Transverse colon (tissue), 4 donors: ENCODE measurements around the gene DPH5. TPM values are rescaled to one million over a fixed set of nuclear protein-coding genes. Genes with fewer than 3 reads are reported as not detected.
"Not testable (repeated sequence)": the region's sequence is repeated elsewhere in the genome, so short reads cannot be mapped to it uniquely, and the experiment has no call there.

Experiments
- DNase-seq: peaks from one replicate; pipeline ENCODE4 v3.0.0-alpha.2; 2019
- H3K27ac ChIP-seq, 4 donors: fragments of 200-600 bp; sonication (generic); 2 replicates each; pipeline ENCODE4 v1.5.1; 2016 to 2018; ENCODE audit warnings: inconsistent platforms in 4 of 4
- H3K27me3 ChIP-seq: fragments of 200-600 bp; sonication (generic); 2 replicates; pipeline ENCODE4 v1.5.1; 2017; ENCODE audit warnings: inconsistent platforms
- H3K36me3 ChIP-seq, 4 donors: fragments of 200-600 bp; sonication (generic); 2 replicates each; pipeline ENCODE4 v1.5.1; 2017 to 2019; ENCODE audit warnings: inconsistent platforms in 4 of 4
- H3K4me1 ChIP-seq, 4 donors: fragments of 200-600 bp; sonication (generic); 2 replicates each; pipeline ENCODE4 v1.5.1; 2017 to 2020; ENCODE audit warnings: inconsistent platforms in 4 of 4
- H3K4me3 ChIP-seq, 4 donors: fragments of 200-600 bp; sonication (generic); 1 replicate in 1 of 4; 2 replicates in 3 of 4; pipeline versions ENCODE4 v1.5.1 to v1.6.1; 2017 to 2019; ENCODE audit warnings: inconsistent platforms in 4 of 4
- H3K9me3 ChIP-seq, 2 donors: fragments of 200-600 bp; sonication (generic); 2 replicates each; pipeline ENCODE4 v1.5.1; 2017 to 2019; ENCODE audit warnings: inconsistent platforms in 2 of 2
- CTCF ChIP-seq, 5 experiments: fragments of 200-600 bp in 3 of 5; fragments of 450-650 bp in 2 of 5; sonication (generic) in 3 of 5; IDR thresholded peaks; 1 replicate in 2 of 5; 2 replicates in 3 of 5; pipeline ENCODE4 v1.5.1; 2016 to 2017; ENCODE audit warnings: antibody characterized with exemption in 5 of 5, inconsistent platforms in 3 of 5, mild to moderate bottlenecking in 2 of 5, moderate library complexity in 1 of 5
- EP300 ChIP-seq: sonication (generic); formaldehyde crosslinking; IDR thresholded peaks from one replicate; pipeline ENCODE4 v1.6.1; 2017; ENCODE audit warnings: antibody characterized with exemption, low read depth
- POLR2A ChIP-seq: fragments of 450-650 bp; IDR thresholded peaks from one replicate; pipeline ENCODE4 v1.6.1; 2016; ENCODE audit warnings: antibody characterized with exemption, mild to moderate bottlenecking, moderate library complexity
- POLR2AphosphoS5 ChIP-seq, 3 donors: sonication (generic); formaldehyde crosslinking; IDR thresholded peaks; one replicate each; pipeline ENCODE4 v1.6.1; 2016; ENCODE audit warnings: antibody characterized with exemption in 3 of 3
- WGBS, 2 donors: methylation state at CpG; one replicate each; pipeline ENCODE4 v1.1.5; 2018; ENCODE audit warnings: low coverage in 1 of 2; 5-methylcytosine and 5-hydroxymethylcytosine counted together
- in situ Hi-C, 4 donors: fragments of 200-750 bp; cut with MboI; loops; one replicate each; pipeline versions ENCODE4 v1.15.0 to v1.15.1; 2017; ENCODE audit warnings: low sequenced_read_pairs in 3 of 4, low pct_ligation_motif_present in 1 of 4, low pct_unique_long_range_greater_than_20kb in 1 of 4
- intact Hi-C: fragments of 100-400 bp; cut with DNase I; formaldehyde crosslinking; loops from one replicate; pipeline ENCODE4 v1.15.1; 2023; ENCODE audit warnings: low total_unique reads
- total RNA-seq, 4 donors: library from RNA; depleted of rRNA; stranded (reverse); fragments of >200 nt; gene quantifications; one replicate each; pipeline ENCODE4 v1.1.0, GENCODE V29; 2016

DPH5 gene
- total RNA-seq, 4 donors from 2014 or later: 18.3 to 20.5 (median 18.9) TPM; not detected in 1

GRCh38 chr1:100952104-100952745, 73.4 kb downstream of the DPH5 start:
- 96 to 97% methylated on average over 4 of the region's 4 CpGs for WGBS, 2 donors
- H3K36me3 ChIP-seq: no peaks in the 10 kb centered on the region
- H3K27ac ChIP-seq: no peak overlapping the region
- TF ChIP-seq POLR2AphosphoS5 (IDR thresholded peaks at IDR 0.05) (no peak), POLR2A (no peak), EP300 (no peak), CTCF (IDR thresholded peaks at IDR 0.05) (no peak)
- no peaks in the 10 kb centered on the region for H3K27me3 ChIP-seq
- peaks cover 11 to 30% (median 13%) of the 10 kb centered on the region in 4 donors for H3K4me1 ChIP-seq
- in situ Hi-C loops (no loop called here), intact Hi-C loops (no loop called here)
- no peak overlapping the region for H3K4me3 ChIP-seq
- no peaks in the 10 kb centered on the region for H3K9me3 ChIP-seq
- no peak for DNase-seq

GRCh38 chr1:100950781-100951180, 74.8 kb downstream of the DPH5 start:
- no peaks in the 10 kb centered on the region for H3K9me3 ChIP-seq
- TF ChIP-seq CTCF (IDR thresholded peaks at IDR 0.05) (no peak), EP300 (no peak), POLR2A (no peak)
- H3K4me1 ChIP-seq: peaks cover 11 to 29% (median 13%) of the 10 kb centered on the region in 4 donors
- no peak overlapping the region for H3K27ac ChIP-seq
- H3K27me3 ChIP-seq: no peaks in the 10 kb centered on the region
- H3K36me3 ChIP-seq: no peaks in the 10 kb centered on the region
- DNase-seq: no peak
- intact Hi-C loops: no loop called here
- WGBS, 2 donors: 43 to 69% methylated on average over 4 of the region's 4 CpGs
- no peak overlapping the region for H3K4me3 ChIP-seq
- in situ Hi-C loops: no loop called here

- Histone ChIP-seq H3K9me3 (no peaks in the 10 kb centered on the region), H3K36me3 (no peaks in the 10 kb centered on the region), H3K27me3 (no peaks in the 10 kb centered on the region), H3K4me3 (no peak overlapping the region), H3K4me1 (peaks cover 11 to 24% (median 13%) of the 10 kb centered on the region in 4 donors), H3K27ac (no peak overlapping the region)
- intact Hi-C loops (no loop called here), in situ Hi-C loops (no loop called here)
- TF ChIP-seq CTCF (IDR thresholded peaks at IDR 0.05): no peak
- no peak for TF ChIP-seq POLR2AphosphoS5 (IDR thresholded peaks at IDR 0.05)
- TF ChIP-seq EP300: no peak
- TF ChIP-seq POLR2A: no peak
- no peak for DNase-seq
Observed at GRCh38 chr1:100950337-100950736, 75.2 kb downstream of the DPH5 start.

- in situ Hi-C loops, H3K27me3 ChIP-seq, H3K9me3 ChIP-seq, intact Hi-C loops, H3K36me3 ChIP-seq: not testable (repeated sequence)
- Histone ChIP-seq H3K4me1 (peaks cover 11 to 23% (median 13%) of the 10 kb centered on the region in 4 donors), H3K27ac (peak overlapping the region; percentile 45 to 59 (median 52)), H3K4me3 (peak overlapping the region in 1 of 4 donors; percentile 7)
- peak; percentile 88 for DNase-seq
- WGBS, 2 donors: 60 to 100% methylated on average over 1 to 9 of the region's 9 CpGs
Observed at GRCh38 chr1:100949515-100950158, 75.9 kb downstream of the DPH5 start.

GRCh38 chr1:100948721-100949405, 76.7 kb downstream of the DPH5 start:
- H3K4me3 ChIP-seq, DNase-seq, H3K9me3 ChIP-seq, H3K27me3 ChIP-seq, in situ Hi-C loops, H3K36me3 ChIP-seq, intact Hi-C loops: not testable (repeated sequence)
- peak overlapping the region; percentile 45 to 59 (median 52) for H3K27ac ChIP-seq
- WGBS, 2 donors: 86 to 88% methylated on average over 4 to 7 of the region's 7 CpGs
- H3K4me1 ChIP-seq: peaks cover 11 to 23% (median 13%) of the 10 kb centered on the region in 4 donors

- H3K9me3 ChIP-seq, DNase-seq, H3K27ac ChIP-seq: not testable (repeated sequence)
Observed at GRCh38 chr1:100947816-100948215, 77.8 kb downstream of the DPH5 start.

GRCh38 chr1:100946064-100946463, 79.5 kb downstream of the DPH5 start:
- DNase-seq, H3K27me3 ChIP-seq, intact Hi-C loops, H3K36me3 ChIP-seq, H3K27ac ChIP-seq, in situ Hi-C loops, H3K4me3 ChIP-seq, H3K9me3 ChIP-seq: not testable (repeated sequence)
- 67 to 91% methylated on average over 1 to 3 of the region's 3 CpGs for WGBS, 2 donors
- H3K4me1 ChIP-seq: peaks cover 11 to 23% (median 13%) of the 10 kb centered on the region in 4 donors

More at GRCh38 chr1:100947816-100948215, 77.8 kb downstream of the DPH5 start:
- in situ Hi-C loops, H3K4me3 ChIP-seq, H3K36me3 ChIP-seq, intact Hi-C loops, H3K27me3 ChIP-seq: not testable (repeated sequence)
- H3K4me1 ChIP-seq: peaks cover 11 to 23% (median 13%) of the 10 kb centered on the region in 4 donors
- WGBS, 2 donors: 99% methylated on average over 3 of the region's 3 CpGs; no CpG with 5 or more reads in 1 of the 2 donors
